K562 (cell line): ENCODE measurements around the gene HAUS1. TPM values are rescaled to one million over a fixed set of nuclear protein-coding genes. Genes with fewer than 3 reads are reported as not detected.

Experiments used
- CBFA2T2 ChIP-seq: fragments of 450-650 bp; conservative IDR thresholded peaks from 2 replicates; pipeline ENCODE4 v1.6.1; 2017; ENCODE audit warnings: mild to moderate bottlenecking
- CBX8 ChIP-seq: fragments of 200-600 bp; sonication (generic); IDR thresholded peaks from 2 replicates; pipeline ENCODE4 v1.6.1; 2012; ENCODE audit warnings: borderline replicate concordance, mixed run types, low read depth, mild to moderate bottlenecking, moderate library complexity, mixed read lengths, low read length, control low read depth, inconsistent platforms; ENCODE audit not compliant: poor library complexity, severe bottlenecking; ENCODE audit errors: extremely low read depth
- GATA2 ChIP-seq: sonication (generic); formaldehyde crosslinking; IDR thresholded peaks from 2 replicates; pipeline ENCODE4 v1.4.0; 2020; ENCODE audit warnings: mild to moderate bottlenecking, missing genetic modification reagents
- HMGN3 ChIP-seq: IDR thresholded peaks from 2 replicates; pipeline ENCODE4 v1.6.1; 2011; ENCODE audit warnings: borderline replicate concordance, low read depth, mild to moderate bottlenecking, mixed read lengths, low read length; ENCODE audit not compliant: insufficient read length; ENCODE audit errors: extremely low read depth
- MTA2 ChIP-seq: fragments of 450-650 bp; IDR thresholded peaks from 2 replicates; pipeline ENCODE4 v1.6.1; 2016; ENCODE audit warnings: low read depth
- RNF2 ChIP-seq: sonication (generic); IDR thresholded peaks from 2 replicates; pipeline ENCODE4 v1.6.1; 2016
- SMAD4 ChIP-seq: fragments of 250-450 bp; sonication (Bioruptor Pico); conservative IDR thresholded peaks from 2 replicates; pipeline ENCODE4 v1.8.0; 2021; ENCODE audit warnings: inconsistent platforms, mild to moderate bottlenecking, moderate library complexity
- TRIM24 ChIP-seq, 2 experiments: fragments of 450-650 bp; IDR thresholded peaks; 2 replicates each; pipeline ENCODE4 v1.6.1; 2016
- ZNF134 ChIP-seq: fragments of 250-450 bp; sonication (Bioruptor Pico); conservative IDR thresholded peaks from 2 replicates; pipeline ENCODE4 v1.4.0; 2020
- polyA plus RNA-seq, 8 experiments: library from polyadenylated mRNA; depleted of rRNA in 4 of 8; stranded (reverse) in 5 of 8; unstranded in 3 of 8; fragments of >200 nt; fragmentation: Nextera tagmentation in 2 of 8; fragmentation: Illumina TruSeq in 1 of 8; extraction: Ambion mirVana in 2 of 8; extraction: Trizol in 1 of 8; gene quantifications; 2 replicates each; pipeline versions ENCODE4 v1.2.1 to v1.2.3, GENCODE V29; 2011 to 2014; ENCODE audit warnings: inconsistent platforms in 1 of 8, missing spikeins in 1 of 8
- total RNA-seq, 7 experiments: library from RNA; depleted of rRNA in 6 of 7; stranded (reverse); fragments of >200 nt in 6 of 7; fragmentation: Illumina TruSeq in 2 of 7; extraction: Trizol in 2 of 7; gene quantifications; 2 replicates each; pipeline versions ENCODE4 v1.2.1 to v1.2.3, GENCODE V29; 2011 to 2021; ENCODE audit warnings: low replicate concordance in 1 of 7
- TF ChIP-seq, protein P1 (sequence below): fragments of 250-450 bp; sonication (Bioruptor Pico); IDR thresholded peaks from 2 replicates; pipeline ENCODE4 v1.4.0; 2020; ENCODE audit warnings: mild to moderate bottlenecking, moderate library complexity, borderline replicate concordance
- TF ChIP-seq, protein P2 (sequence below): fragments of 450-650 bp; IDR thresholded peaks from 2 replicates; pipeline ENCODE4 v1.7.1; 2018; ENCODE audit warnings: mild to moderate bottlenecking, low read depth; ENCODE audit not compliant: partially characterized antibody
- TF ChIP-seq, protein P3 (sequence below): fragments of 450-650 bp; IDR thresholded peaks from 2 replicates; pipeline ENCODE4 v1.6.1; 2017; ENCODE audit warnings: antibody characterized with exemption, mild to moderate bottlenecking
- TF ChIP-seq, protein P4 (sequence below): sonication (generic); formaldehyde crosslinking; IDR thresholded peaks from 2 replicates; pipeline ENCODE4 v1.4.0; 2020; ENCODE audit warnings: mild to moderate bottlenecking, missing genetic modification reagents

Gene HAUS1
- total and polyA plus RNA-seq, 9 of the 15 experiments (the other 6 are each of a cell fraction or from before 2014, with no cell fraction given) = 45.6 to 135 (median 76.3) TPM

GRCh38 chr18:46152808-46153617, 48.8 kb downstream of the HAUS1 start (continued):
- TF ChIP-seq, protein P1, sequence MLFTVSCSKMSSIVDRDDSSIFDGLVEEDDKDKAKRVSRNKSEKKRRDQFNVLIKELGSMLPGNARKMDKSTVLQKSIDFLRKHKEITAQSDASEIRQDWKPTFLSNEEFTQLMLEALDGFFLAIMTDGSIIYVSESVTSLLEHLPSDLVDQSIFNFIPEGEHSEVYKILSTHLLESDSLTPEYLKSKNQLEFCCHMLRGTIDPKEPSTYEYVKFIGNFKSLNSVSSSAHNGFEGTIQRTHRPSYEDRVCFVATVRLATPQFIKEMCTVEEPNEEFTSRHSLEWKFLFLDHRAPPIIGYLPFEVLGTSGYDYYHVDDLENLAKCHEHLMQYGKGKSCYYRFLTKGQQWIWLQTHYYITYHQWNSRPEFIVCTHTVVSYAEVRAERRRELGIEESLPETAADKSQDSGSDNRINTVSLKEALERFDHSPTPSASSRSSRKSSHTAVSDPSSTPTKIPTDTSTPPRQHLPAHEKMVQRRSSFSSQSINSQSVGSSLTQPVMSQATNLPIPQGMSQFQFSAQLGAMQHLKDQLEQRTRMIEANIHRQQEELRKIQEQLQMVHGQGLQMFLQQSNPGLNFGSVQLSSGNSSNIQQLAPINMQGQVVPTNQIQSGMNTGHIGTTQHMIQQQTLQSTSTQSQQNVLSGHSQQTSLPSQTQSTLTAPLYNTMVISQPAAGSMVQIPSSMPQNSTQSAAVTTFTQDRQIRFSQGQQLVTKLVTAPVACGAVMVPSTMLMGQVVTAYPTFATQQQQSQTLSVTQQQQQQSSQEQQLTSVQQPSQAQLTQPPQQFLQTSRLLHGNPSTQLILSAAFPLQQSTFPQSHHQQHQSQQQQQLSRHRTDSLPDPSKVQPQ = peak; percentile 73; the same call in 1 of the 2 replicates
- TF ChIP-seq ZNF134 (CRISPR knock-in tag) (peak; percentile 53; the same call in 1 of the 2 replicates), MTA2 (peak; percentile 97), SMAD4 (CRISPR knock-in tag) (peak; percentile 99), HMGN3 (peak; percentile 86), GATA2 (CRISPR knock-in tag) (peak; percentile 99), TRIM24 (IDR thresholded peaks at IDR 0.05) (peak; percentile 100), RNF2 (peak; percentile 90), CBX8 (no peak), CBFA2T2 (peak; percentile 100)
- TF ChIP-seq, protein P2, sequence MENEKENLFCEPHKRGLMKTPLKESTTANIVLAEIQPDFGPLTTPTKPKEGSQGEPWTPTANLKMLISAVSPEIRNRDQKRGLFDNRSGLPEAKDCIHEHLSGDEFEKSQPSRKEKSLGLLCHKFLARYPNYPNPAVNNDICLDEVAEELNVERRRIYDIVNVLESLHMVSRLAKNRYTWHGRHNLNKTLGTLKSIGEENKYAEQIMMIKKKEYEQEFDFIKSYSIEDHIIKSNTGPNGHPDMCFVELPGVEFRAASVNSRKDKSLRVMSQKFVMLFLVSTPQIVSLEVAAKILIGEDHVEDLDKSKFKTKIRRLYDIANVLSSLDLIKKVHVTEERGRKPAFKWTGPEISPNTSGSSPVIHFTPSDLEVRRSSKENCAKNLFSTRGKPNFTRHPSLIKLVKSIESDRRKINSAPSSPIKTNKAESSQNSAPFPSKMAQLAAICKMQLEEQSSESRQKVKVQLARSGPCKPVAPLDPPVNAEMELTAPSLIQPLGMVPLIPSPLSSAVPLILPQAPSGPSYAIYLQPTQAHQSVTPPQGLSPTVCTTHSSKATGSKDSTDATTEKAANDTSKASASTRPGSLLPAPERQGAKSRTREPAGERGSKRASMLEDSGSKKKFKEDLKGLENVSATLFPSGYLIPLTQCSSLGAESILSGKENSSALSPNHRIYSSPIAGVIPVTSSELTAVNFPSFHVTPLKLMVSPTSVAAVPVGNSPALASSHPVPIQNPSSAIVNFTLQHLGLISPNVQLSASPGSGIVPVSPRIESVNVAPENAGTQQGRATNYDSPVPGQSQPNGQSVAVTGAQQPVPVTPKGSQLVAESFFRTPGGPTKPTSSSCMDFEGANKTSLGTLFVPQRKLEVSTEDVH = peak; percentile 29
- TF ChIP-seq, protein P3, sequence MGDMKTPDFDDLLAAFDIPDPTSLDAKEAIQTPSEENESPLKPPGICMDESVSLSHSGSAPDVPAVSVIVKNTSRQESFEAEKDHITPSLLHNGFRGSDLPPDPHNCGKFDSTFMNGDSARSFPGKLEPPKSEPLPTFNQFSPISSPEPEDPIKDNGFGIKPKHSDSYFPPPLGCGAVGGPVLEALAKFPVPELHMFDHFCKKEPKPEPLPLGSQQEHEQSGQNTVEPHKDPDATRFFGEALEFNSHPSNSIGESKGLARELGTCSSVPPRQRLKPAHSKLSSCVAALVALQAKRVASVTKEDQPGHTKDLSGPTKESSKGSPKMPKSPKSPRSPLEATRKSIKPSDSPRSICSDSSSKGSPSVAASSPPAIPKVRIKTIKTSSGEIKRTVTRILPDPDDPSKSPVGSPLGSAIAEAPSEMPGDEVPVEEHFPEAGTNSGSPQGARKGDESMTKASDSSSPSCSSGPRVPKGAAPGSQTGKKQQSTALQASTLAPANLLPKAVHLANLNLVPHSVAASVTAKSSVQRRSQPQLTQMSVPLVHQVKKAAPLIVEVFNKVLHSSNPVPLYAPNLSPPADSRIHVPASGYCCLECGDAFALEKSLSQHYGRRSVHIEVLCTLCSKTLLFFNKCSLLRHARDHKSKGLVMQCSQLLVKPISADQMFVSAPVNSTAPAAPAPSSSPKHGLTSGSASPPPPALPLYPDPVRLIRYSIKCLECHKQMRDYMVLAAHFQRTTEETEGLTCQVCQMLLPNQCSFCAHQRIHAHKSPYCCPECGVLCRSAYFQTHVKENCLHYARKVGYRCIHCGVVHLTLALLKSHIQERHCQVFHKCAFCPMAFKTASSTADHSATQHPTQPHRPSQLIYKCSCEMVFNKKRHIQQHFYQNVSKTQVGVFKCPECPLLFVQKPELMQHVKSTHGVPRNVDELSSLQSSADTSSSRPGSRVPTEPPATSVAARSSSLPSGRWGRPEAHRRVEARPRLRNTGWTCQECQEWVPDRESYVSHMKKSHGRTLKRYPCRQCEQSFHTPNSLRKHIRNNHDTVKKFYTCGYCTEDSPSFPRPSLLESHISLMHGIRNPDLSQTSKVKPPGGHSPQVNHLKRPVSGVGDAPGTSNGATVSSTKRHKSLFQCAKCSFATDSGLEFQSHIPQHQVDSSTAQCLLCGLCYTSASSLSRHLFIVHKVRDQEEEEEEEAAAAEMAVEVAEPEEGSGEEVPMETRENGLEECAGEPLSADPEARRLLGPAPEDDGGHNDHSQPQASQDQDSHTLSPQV = peak; percentile 55; the same call in 1 of the 2 replicates
- TF ChIP-seq, protein P4, sequence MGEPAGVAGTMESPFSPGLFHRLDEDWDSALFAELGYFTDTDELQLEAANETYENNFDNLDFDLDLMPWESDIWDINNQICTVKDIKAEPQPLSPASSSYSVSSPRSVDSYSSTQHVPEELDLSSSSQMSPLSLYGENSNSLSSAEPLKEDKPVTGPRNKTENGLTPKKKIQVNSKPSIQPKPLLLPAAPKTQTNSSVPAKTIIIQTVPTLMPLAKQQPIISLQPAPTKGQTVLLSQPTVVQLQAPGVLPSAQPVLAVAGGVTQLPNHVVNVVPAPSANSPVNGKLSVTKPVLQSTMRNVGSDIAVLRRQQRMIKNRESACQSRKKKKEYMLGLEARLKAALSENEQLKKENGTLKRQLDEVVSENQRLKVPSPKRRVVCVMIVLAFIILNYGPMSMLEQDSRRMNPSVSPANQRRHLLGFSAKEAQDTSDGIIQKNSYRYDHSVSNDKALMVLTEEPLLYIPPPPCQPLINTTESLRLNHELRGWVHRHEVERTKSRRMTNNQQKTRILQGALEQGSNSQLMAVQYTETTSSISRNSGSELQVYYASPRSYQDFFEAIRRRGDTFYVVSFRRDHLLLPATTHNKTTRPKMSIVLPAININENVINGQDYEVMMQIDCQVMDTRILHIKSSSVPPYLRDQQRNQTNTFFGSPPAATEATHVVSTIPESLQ (CRISPR knock-in tag) = no peak
